ENCODE data around the gene TTLL9. TPM values are rescaled to one million over a fixed set of nuclear protein-coding genes. Genes with fewer than 3 reads are reported as not detected.
"Not testable (repeated sequence)": the region's sequence is repeated elsewhere in the genome, so short reads cannot be mapped to it uniquely, and the experiment has no call there.

TTLL9 gene
- total RNA-seq, 1 donor from 2014 or later = not detected

- not testable (repeated sequence) for DNase-seq (ENCODE audit: low read depth in 2 of 2)
Observed at GRCh38 chr20:31917962-31918412, 47.6 kb downstream of the TTLL9 start.

- DNase-seq (ENCODE audit: low read depth in 2 of 2) = no peak
Observed at GRCh38 chr20:31918466-31919105, 48.2 kb downstream of the TTLL9 start.

DNA sequence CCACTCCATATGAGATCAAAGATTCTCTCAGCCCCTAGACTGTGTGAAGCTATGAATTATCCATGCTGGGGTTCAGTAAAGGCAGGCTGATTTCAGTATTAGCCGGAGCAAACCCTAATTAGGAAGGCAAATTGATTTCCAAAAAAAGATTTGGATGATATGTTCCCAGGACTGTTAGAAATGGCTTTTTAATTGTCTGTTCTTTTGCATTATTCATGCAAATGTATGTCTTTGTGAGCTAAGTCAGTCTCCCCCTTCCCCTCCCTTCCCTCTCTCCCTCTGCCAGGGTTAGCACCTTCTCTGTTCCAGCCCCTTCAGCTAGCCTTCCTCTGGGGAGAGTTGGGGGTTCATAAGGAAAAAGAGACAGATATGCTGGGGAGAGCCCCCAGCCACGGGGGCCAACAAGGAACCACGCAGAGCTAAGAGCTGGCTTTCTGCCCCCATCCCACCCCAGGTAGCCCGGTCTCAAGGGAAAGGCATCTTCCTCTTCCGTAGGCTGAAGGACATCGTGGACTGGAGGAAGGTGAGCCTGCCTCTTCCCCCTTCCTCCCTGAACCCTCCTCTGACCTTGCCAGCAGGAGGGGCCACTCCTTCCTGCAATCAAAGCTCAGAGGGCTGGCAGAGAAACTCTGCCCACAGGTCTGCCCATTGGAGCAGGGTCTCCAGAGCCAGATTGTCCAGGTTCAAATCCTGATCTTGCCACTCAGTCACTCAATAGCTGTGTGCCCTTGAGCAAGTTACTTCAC is 49.1 kb downstream of the TTLL9 start:
- DNase-seq (ENCODE audit: low read depth in 2 of 2) = no peak

DNA sequence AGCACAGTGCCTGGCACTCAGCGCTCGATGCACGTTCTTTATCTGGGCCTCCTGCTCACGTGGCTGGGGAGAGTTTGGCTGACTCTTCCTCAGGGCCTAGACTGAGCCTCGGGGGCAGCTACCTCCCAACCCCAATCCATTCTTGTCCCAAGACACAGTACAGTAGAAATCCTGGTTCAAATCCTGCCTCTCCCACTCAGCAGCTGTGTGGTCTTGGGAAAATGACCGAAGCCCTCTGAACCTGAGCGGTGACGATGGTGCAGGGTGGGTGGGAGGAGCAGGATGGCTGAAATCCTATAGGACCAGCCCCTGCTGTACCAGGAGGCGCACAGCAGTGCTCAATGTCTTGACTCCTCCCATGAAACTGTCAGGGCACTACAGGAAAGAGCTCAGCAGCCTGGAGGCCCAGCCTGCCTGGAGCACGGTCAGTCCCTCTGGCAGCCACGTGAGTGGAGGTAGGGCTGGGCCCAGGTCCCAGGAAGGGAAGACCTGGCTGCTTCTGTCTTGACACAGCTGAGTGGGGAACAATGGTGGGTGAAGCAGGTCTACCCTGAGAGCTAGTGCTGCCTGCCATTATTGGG is 49.9 kb downstream of the TTLL9 start:
- no peak for DNase-seq (ENCODE audit: low read depth in 2 of 2)

- not testable (repeated sequence) for DNase-seq (ENCODE audit: low read depth in 2 of 2)
Observed at GRCh38 chr20:31921480-31921879, 51.0 kb downstream of the TTLL9 start.

GRCh38 chr20:31922181-31922580 is 51.7 kb downstream of the TTLL9 start:
- DNase-seq (ENCODE audit: low read depth in 2 of 2) = no peak

- DNase-seq (ENCODE audit: low read depth in 2 of 2) = no peak
Observed at GRCh38 chr20:31922588-31922987, 52.2 kb downstream of the TTLL9 start.

- DNase-seq (ENCODE audit: low read depth in 2 of 2) = no peak
Observed at GRCh38 chr20:31923388-31924331, 53.2 kb downstream of the TTLL9 start.

DNA sequence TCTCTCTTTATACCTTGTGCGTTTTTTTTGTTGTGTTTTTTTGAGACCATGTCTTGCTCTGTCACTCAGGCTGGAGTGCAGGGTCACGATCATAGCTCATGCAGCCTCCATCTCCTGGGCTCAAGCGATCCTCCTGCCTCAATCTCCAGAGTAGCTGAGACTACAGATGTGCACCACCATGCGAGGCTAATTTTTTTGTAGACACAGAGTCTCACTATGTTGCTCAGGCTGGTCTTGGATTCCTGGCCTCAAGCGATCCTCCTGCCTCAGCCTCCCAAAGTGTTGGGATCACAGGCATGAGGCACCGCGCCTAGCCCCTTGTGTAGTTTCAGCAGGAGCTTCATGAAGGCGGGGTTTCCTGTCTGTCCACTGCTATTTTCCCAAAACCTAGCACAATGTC is 54.1 kb downstream of the TTLL9 start:
- no peak for DNase-seq (ENCODE audit: low read depth in 2 of 2)

- no peak for DNase-seq (ENCODE audit: low read depth in 2 of 2)
Observed at GRCh38 chr20:31925631-31926030, 55.2 kb downstream of the TTLL9 start.

GRCh38 chr20:31926493-31926892 is 56.1 kb downstream of the TTLL9 start:
- DNase-seq (ENCODE audit: low read depth in 2 of 2) = no peak

DNA sequence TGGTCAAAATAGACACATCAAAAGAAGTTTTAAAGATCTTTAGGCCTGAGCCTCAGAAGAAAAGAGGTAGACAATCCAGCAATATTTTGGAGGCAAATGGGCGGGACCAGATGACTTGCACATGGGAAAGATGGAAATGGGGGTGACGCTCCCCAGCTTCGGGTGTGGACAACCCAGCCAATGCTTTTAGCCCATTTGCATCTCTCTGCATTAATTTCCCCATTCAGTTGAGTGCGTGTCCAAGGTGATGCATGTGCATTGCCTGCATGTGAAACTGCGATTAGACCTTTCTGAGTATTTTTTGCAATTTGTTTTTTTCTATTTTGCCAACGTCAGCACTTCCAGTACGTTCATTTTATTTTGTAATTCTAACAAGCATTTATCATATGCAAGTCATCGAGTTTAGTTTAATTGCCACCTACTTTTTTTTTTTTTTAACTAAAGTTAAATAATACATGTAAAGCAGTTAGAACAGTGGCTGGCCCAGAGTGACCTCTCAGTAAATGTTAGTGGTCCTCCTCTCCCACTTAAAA is 57.3 kb downstream of the TTLL9 start:
- no peak for DNase-seq (ENCODE audit: low read depth in 2 of 2)

GRCh38 chr20:31929631-31930030 is 59.2 kb downstream of the TTLL9 start:
- DNase-seq (ENCODE audit: low read depth in 2 of 2) = not testable (repeated sequence)

DNA sequence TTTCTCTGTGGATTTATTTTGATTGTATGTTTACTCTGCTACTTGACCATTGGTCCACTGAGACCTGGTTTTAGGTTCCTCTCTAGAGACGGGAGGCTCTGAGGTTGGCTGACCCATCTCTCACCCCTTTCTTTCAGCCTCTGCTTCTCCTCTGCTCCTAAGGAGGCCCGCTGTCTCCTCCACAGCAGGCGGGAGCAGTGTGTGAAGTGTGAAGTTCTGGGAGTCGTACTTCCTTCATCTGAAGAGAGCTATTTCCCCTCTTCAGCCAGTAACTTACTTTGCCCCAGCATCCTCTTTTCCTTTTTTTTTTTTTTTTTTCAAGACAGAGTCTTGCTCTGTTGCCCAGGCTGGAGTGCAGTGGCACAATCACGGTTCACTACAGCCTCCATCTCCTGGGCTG is 60.3 kb downstream of the TTLL9 start:
- DNase-seq (ENCODE audit: low read depth in 2 of 2) = no peak

- DNase-seq (ENCODE audit: low read depth in 2 of 2) = no peak
Observed at GRCh38 chr20:31933698-31934097, 63.3 kb downstream of the TTLL9 start.

DNA sequence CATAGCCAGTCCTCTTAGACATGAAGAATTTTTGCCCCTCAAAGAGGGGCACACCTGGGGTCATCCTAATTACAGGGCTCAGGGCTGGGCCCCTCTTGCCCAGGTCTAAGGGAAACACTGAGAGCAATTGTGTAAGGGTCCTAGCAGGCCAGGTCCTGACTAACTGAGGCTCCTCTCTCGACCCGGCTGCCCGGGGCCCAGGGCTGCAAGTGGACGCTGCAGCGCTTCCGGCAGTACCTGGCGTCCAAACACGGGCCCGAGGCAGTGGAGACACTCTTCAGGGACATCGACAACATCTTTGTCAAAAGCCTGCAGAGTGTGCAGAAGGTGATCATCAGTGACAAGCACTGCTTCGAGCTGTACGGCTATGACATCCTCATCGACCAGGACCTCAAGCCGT is 64.1 kb downstream of the TTLL9 start:
- no peak for DNase-seq (ENCODE audit: low read depth in 2 of 2)

GRCh38 chr20:31934968-31935764 is 64.7 kb downstream of the TTLL9 start:
- peak in 1 of 2 donors; percentile 13 for DNase-seq (ENCODE audit: low read depth in 2 of 2)

DNA sequence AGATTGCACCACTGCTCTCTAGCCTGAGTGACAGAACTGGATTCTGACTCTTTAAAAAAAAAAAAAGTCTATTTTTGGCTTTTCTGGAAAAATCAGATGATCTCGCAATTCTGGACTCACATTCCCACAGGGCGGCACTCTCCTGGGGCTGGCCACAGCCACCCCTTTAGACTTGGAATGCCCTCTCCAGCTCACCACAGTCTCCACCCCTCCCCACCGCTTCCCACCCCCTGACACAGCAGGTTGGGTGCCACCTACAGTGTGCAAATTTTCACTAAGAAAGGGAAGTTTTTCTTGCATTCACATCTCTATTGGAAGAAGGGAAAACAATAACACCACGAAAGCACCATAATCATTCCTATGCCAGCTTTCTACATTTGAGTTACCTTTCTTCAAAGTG is 66.0 kb downstream of the TTLL9 start:
- no peak for DNase-seq (ENCODE audit: low read depth in 2 of 2)

GRCh38 chr20:31937820-31938219 is 67.4 kb downstream of the TTLL9 start:
- DNase-seq (ENCODE audit: low read depth in 2 of 2) = no peak

GRCh38 chr20:31939661-31940060 is 69.2 kb downstream of the TTLL9 start:
- DNase-seq (ENCODE audit: low read depth in 2 of 2) = no peak
